GM23338 (cell line): ENCODE data around the gene BCAS3. TPM values are rescaled to one million over a fixed set of nuclear protein-coding genes. Genes with fewer than 3 reads are reported as not detected.

Source experiments
- ATAC-seq: fragments of 200-7000 bp; cut with Tn5 transposase; 3 replicates; pipeline ENCODE4 v1.9.1; 2020
- DNase-seq: peaks from one replicate; pipeline ENCODE4 v3.0.0-alpha.2; 2015; ENCODE audit warnings: low spot score
- H2AFZ ChIP-seq: fragments of 200-600 bp; sonication (generic); 2 replicates; pipeline ENCODE4 v1.8.0; 2016; ENCODE audit warnings: antibody characterized with exemption, mild to moderate bottlenecking, moderate library complexity
- H3F3A ChIP-seq: fragments of 200-600 bp; sonication (generic); replicated peaks from 2 replicates; pipeline ENCODE4 v1.8.0; 2017; ENCODE audit warnings: antibody characterized with exemption, mixed run types, low read depth
- H3K27ac ChIP-seq: fragments of 200-600 bp; sonication (generic); 2 replicates; pipeline ENCODE4 v1.6.1; 2016; ENCODE audit warnings: low read depth
- H3K27me3 ChIP-seq: fragments of 200-600 bp; sonication (generic); 2 replicates; pipeline ENCODE4 v1.8.0; 2016; ENCODE audit warnings: mild to moderate bottlenecking, mixed run types, moderate library complexity; ENCODE audit not compliant: insufficient read depth
- H3K36me3 ChIP-seq: fragments of 200-600 bp; sonication (generic); 2 replicates; pipeline ENCODE4 v1.8.0; 2016; ENCODE audit warnings: mild to moderate bottlenecking; ENCODE audit not compliant: insufficient read depth
- H3K4me1 ChIP-seq: fragments of 200-600 bp; sonication (generic); 2 replicates; pipeline ENCODE4 v1.8.0; 2016; ENCODE audit warnings: mild to moderate bottlenecking, moderate library complexity; ENCODE audit not compliant: insufficient read depth
- H3K4me2 ChIP-seq: fragments of 200-600 bp; sonication (generic); 2 replicates; pipeline ENCODE4 v1.7.1; 2017; ENCODE audit warnings: mixed run types
- H3K4me3 ChIP-seq: fragments of 200-600 bp; sonication (generic); 2 replicates; pipeline ENCODE4 v1.6.1; 2016; ENCODE audit warnings: mixed run types
- H3K79me2 ChIP-seq: fragments of 200-600 bp; sonication (generic); replicated peaks from 2 replicates; pipeline ENCODE4 v1.8.0; 2017; ENCODE audit warnings: mild to moderate bottlenecking; ENCODE audit not compliant: insufficient read depth
- H3K9me2 ChIP-seq: fragments of 200-600 bp; sonication (generic); 2 replicates; pipeline ENCODE4 v1.8.0; 2017; ENCODE audit not compliant: insufficient read depth
- H4K20me1 ChIP-seq: fragments of 200-600 bp; sonication (generic); replicated peaks from 2 replicates; pipeline ENCODE4 v1.8.0; 2017; ENCODE audit warnings: mild to moderate bottlenecking; ENCODE audit not compliant: insufficient read depth
- H3K27ac Mint-ChIP-seq: 2 replicates; pipeline ENCODE4 v1.8.0; 2020; ENCODE audit warnings: inconsistent platforms, mild to moderate bottlenecking, moderate library complexity, mixed read lengths
- H3K27me3 Mint-ChIP-seq: 3 replicates; pipeline ENCODE4 v1.8.0; 2022; ENCODE audit warnings: low read depth, mild to moderate bottlenecking, moderate library complexity, mixed read lengths, inconsistent platforms; ENCODE audit not compliant: insufficient read depth, poor library complexity
- H3K36me3 Mint-ChIP-seq: 3 replicates; pipeline ENCODE4 v1.8.0; 2021; ENCODE audit warnings: low read depth, mild to moderate bottlenecking, inconsistent platforms, moderate library complexity, mixed read lengths
- H3K4me1 Mint-ChIP-seq: 3 replicates; pipeline ENCODE4 v1.8.0; 2020; ENCODE audit warnings: mild to moderate bottlenecking, inconsistent platforms, mixed read lengths
- H3K4me3 Mint-ChIP-seq: 3 replicates; pipeline ENCODE4 v1.8.0; 2021; ENCODE audit warnings: moderate library complexity, mild to moderate bottlenecking, inconsistent platforms, mixed read lengths
- H3K9me3 Mint-ChIP-seq: 3 replicates; pipeline ENCODE4 v1.8.0; 2020; ENCODE audit warnings: moderate library complexity, mild to moderate bottlenecking, inconsistent platforms, mixed read lengths
- CREB1 ChIP-seq: fragments of 250-450 bp; sonication (Bioruptor Pico); IDR thresholded peaks from 2 replicates; pipeline ENCODE4 v1.5.0; 2020; ENCODE audit warnings: low read depth, mild to moderate bottlenecking, moderate library complexity
- EZH2 ChIP-seq: fragments of 200-600 bp; sonication (generic); IDR thresholded peaks from one replicate; pipeline ENCODE4 v1.8.0; 2017; ENCODE audit warnings: antibody characterized with exemption, mild to moderate bottlenecking, low read depth; ENCODE audit not compliant: unreplicated experiment
- JUNB ChIP-seq: IDR thresholded peaks from one replicate; pipeline ENCODE4 v1.6.1; 2016; ENCODE audit warnings: antibody characterized with exemption; ENCODE audit not compliant: unreplicated experiment
- POLR2AphosphoS5 ChIP-seq: IDR thresholded peaks from 2 replicates; pipeline ENCODE4 v1.6.1; 2016; ENCODE audit warnings: antibody characterized with exemption, low read depth
- REST ChIP-seq: IDR thresholded peaks from one replicate; pipeline ENCODE4 v1.6.1; 2018; ENCODE audit warnings: antibody characterized with exemption; ENCODE audit not compliant: unreplicated experiment
- ZNF331 ChIP-seq: fragments of 250-450 bp; sonication (Bioruptor Pico); IDR thresholded peaks from 2 replicates; pipeline ENCODE4 v1.5.0; 2020; ENCODE audit warnings: low read depth, mild to moderate bottlenecking, moderate library complexity
- polyA plus RNA-seq: library from polyadenylated mRNA; unstranded; fragments of >200 nt; fragmentation: Nextera tagmentation; extraction: Ambion mirVana; gene quantifications from 2 replicates; pipeline ENCODE4 v1.2.1, GENCODE V29; 2016
- total RNA-seq: library from RNA; depleted of rRNA; stranded (reverse); fragments of >200 nt; shearing (Covaris generic); gene quantifications from 2 replicates; pipeline ENCODE4 v1.2.3, GENCODE V29; 2014
- TF ChIP-seq, protein P1 (sequence below), 2 experiments: fragments of 200-600 bp in 1 of 2; sonication (generic) in 1 of 2; conservative IDR thresholded peaks; 2 replicates each; pipeline versions ENCODE4 v1.5.1 to v1.6.1; 2016 to 2017; ENCODE audit warnings: antibody characterized with exemption in 2 of 2, low read depth in 2 of 2, mild to moderate bottlenecking in 2 of 2, moderate library complexity in 1 of 2
- TF ChIP-seq, protein P2 (sequence below): IDR thresholded peaks from 2 replicates; pipeline ENCODE4 v1.6.1; 2016; ENCODE audit warnings: antibody characterized with exemption

Gene BCAS3
- total and polyA plus RNA-seq, 2 experiments from 2014 or later: 8.2 to 28.0 TPM

DNA sequence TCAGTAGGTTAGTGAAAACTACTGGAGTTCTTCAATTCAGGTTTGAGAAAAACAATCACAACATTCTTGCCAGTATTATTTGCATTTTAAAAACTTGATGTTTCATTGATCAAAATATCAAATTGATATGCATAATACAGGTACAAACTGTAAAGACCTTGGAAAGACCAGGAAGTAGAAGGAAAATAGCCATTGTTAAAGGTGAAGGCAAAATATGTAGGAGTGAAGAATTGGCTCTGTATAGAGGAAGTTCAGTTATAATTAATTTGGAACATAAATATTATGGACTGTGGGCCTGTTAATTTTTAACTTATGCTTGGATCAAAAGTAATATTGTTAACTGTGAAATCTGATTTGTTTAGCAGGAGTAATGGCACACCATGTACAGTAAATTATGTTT, 112.6 kb downstream of the BCAS3 start (continued):
- TF ChIP-seq, protein P1, sequence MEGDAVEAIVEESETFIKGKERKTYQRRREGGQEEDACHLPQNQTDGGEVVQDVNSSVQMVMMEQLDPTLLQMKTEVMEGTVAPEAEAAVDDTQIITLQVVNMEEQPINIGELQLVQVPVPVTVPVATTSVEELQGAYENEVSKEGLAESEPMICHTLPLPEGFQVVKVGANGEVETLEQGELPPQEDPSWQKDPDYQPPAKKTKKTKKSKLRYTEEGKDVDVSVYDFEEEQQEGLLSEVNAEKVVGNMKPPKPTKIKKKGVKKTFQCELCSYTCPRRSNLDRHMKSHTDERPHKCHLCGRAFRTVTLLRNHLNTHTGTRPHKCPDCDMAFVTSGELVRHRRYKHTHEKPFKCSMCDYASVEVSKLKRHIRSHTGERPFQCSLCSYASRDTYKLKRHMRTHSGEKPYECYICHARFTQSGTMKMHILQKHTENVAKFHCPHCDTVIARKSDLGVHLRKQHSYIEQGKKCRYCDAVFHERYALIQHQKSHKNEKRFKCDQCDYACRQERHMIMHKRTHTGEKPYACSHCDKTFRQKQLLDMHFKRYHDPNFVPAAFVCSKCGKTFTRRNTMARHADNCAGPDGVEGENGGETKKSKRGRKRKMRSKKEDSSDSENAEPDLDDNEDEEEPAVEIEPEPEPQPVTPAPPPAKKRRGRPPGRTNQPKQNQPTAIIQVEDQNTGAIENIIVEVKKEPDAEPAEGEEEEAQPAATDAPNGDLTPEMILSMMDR (conservative IDR thresholded peaks at IDR 0.05; ENCODE audit: low read depth in 2 of 2): no peak
- TF ChIP-seq POLR2AphosphoS5 (no peak), ZNF331 (no peak), JUNB (no peak), REST (no peak)

GRCh38 chr17:60792250-60792898, 114.7 kb downstream of the BCAS3 start:
- Histone ChIP-seq H3K9me2 (no peaks in the 10 kb centered on the region), H3K4me3 (no peak overlapping the region), H4K20me1 (no peaks in the 10 kb centered on the region), H3K79me2 (no peaks in the 10 kb centered on the region), H3F3A (no peaks in the 10 kb centered on the region), H3K4me2 (no peak overlapping the region), H3K36me3 (no peaks in the 10 kb centered on the region), H2AFZ (no peak overlapping the region), H3K27me3 (no peaks in the 10 kb centered on the region), H3K27ac (no peak overlapping the region), H3K4me1 (no peaks in the 10 kb centered on the region)
- Mint-ChIP-seq H3K4me1 (no peaks in the 10 kb centered on the region), H3K36me3 (no peaks in the 10 kb centered on the region), H3K9me3 (no peaks in the 10 kb centered on the region), H3K27ac (no peak overlapping the region), H3K4me3 (no peak overlapping the region), H3K27me3 (no peaks in the 10 kb centered on the region)
- no peak for ATAC-seq
- no peak for DNase-seq
- no peak for TF ChIP-seq CREB1 (CRISPR knock-in tag)
- TF ChIP-seq REST: no peak
- TF ChIP-seq, protein P2, sequence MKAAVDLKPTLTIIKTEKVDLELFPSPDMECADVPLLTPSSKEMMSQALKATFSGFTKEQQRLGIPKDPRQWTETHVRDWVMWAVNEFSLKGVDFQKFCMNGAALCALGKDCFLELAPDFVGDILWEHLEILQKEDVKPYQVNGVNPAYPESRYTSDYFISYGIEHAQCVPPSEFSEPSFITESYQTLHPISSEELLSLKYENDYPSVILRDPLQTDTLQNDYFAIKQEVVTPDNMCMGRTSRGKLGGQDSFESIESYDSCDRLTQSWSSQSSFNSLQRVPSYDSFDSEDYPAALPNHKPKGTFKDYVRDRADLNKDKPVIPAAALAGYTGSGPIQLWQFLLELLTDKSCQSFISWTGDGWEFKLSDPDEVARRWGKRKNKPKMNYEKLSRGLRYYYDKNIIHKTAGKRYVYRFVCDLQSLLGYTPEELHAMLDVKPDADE: no peak
- no peak for TF ChIP-seq EZH2
